Hepatocyte (in vitro differentiated cells): ENCODE data around the gene HHLA2.

Source experiments
- CTCF ChIP-seq: fragments of 200-600 bp; sonication (generic); IDR thresholded peaks from 2 replicates; pipeline ENCODE4 v1.5.1; 2016; ENCODE audit warnings: antibody characterized with exemption, mild to moderate bottlenecking; ENCODE audit not compliant: poor library complexity
- EZH2 ChIP-seq: fragments of 200-600 bp; sonication (generic); IDR thresholded peaks from 2 replicates; pipeline ENCODE4 v1.6.1; 2016; ENCODE audit warnings: antibody characterized with exemption, mild to moderate bottlenecking, borderline replicate concordance
- EZH2phosphoT487 ChIP-seq: fragments of 200-600 bp; sonication (generic); IDR thresholded peaks from one replicate; pipeline ENCODE4 v1.6.1; 2018; ENCODE audit warnings: antibody characterized with exemption, mild to moderate bottlenecking, low read depth, moderate library complexity; ENCODE audit not compliant: unreplicated experiment, severe bottlenecking

GRCh38 chr3:108406063-108406660 lies 109.8 kb downstream of the HHLA2 start:
- no peak for TF ChIP-seq CTCF
- no peak for TF ChIP-seq EZH2
- no peak for TF ChIP-seq EZH2phosphoT487
